H1 (cell line): ENCODE data around the gene SMOC2.

Experiments
- FOSL1 ChIP-seq: IDR thresholded peaks from 2 replicates; pipeline ENCODE4 v1.6.1; 2011; ENCODE audit warnings: mild to moderate bottlenecking, low read depth, low read length, moderate library complexity; ENCODE audit not compliant: insufficient read depth
- KDM1A ChIP-seq: fragments of 200-600, 300-600 bp; sonication (generic); IDR thresholded peaks from 2 replicates; pipeline ENCODE4 v1.7.1; 2016; ENCODE audit warnings: mild to moderate bottlenecking, low read length, borderline replicate concordance
- MAFK ChIP-seq: IDR thresholded peaks from 2 replicates; pipeline ENCODE4 v1.6.1; 2012; ENCODE audit warnings: low read depth, mild to moderate bottlenecking, improper control_type of control experiment, low read length
- RNF2 ChIP-seq: fragments of 200-900, 300-1000 bp; sonication (generic); IDR thresholded peaks from 2 replicates; pipeline ENCODE4 v1.7.1; 2016; ENCODE audit warnings: borderline replicate concordance, low read depth, mild to moderate bottlenecking, antibody characterized with exemption, low read length; ENCODE audit not compliant: poor library complexity, severe bottlenecking; ENCODE audit errors: missing control alignments
- SIN3A ChIP-seq, 2 experiments: IDR thresholded peaks in 1 of 2; conservative IDR thresholded peaks in 1 of 2; 2 replicates each; pipeline ENCODE4 v1.6.1; 2011 to 2012; ENCODE audit warnings: low read length in 2 of 2, improper control_type of control experiment in 1 of 2, low read depth in 1 of 2, mild to moderate bottlenecking in 1 of 2
- TF ChIP-seq, protein P1 (sequence below), 3 experiments: IDR thresholded peaks; 1 replicate in 2 of 3; 2 replicates in 1 of 3; pipeline versions ENCODE4 v1.5.1 to v1.6.1; 2011; ENCODE audit warnings: low read length in 3 of 3, mild to moderate bottlenecking in 3 of 3, inconsistent platforms in 2 of 3, low read depth in 1 of 3, moderate library complexity in 1 of 3; ENCODE audit not compliant: insufficient read depth in 1 of 3; ENCODE audit errors: control extremely low read depth in 1 of 3

DNA sequence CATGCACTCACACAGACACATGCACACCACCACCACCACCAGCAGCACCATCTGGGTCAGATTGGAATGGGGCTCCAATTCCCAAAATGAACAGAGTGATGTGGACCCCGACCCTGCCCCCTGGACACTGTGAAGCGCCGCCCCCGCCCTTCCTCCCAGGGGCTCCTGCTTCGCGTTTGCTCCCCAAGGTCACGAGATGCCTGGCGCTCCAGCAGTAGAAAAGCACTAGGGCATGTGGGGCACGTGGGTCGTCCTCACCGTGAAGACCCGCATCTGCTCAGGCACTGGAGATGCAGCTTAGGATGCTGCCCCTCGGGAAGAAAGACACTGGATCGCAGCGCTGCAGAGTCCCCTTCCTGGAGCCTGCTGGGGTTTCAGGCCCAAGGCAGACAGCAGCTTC, 184.0 kb downstream of the SMOC2 start:
- no peak for TF ChIP-seq RNF2
- no peak for TF ChIP-seq KDM1A
- TF ChIP-seq, protein P1, sequence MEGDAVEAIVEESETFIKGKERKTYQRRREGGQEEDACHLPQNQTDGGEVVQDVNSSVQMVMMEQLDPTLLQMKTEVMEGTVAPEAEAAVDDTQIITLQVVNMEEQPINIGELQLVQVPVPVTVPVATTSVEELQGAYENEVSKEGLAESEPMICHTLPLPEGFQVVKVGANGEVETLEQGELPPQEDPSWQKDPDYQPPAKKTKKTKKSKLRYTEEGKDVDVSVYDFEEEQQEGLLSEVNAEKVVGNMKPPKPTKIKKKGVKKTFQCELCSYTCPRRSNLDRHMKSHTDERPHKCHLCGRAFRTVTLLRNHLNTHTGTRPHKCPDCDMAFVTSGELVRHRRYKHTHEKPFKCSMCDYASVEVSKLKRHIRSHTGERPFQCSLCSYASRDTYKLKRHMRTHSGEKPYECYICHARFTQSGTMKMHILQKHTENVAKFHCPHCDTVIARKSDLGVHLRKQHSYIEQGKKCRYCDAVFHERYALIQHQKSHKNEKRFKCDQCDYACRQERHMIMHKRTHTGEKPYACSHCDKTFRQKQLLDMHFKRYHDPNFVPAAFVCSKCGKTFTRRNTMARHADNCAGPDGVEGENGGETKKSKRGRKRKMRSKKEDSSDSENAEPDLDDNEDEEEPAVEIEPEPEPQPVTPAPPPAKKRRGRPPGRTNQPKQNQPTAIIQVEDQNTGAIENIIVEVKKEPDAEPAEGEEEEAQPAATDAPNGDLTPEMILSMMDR (IDR thresholded peaks at IDR 0.05; ENCODE audit: control extremely low read depth in 1 of 3, insufficient read depth in 1 of 3, low read depth in 1 of 3, low read length in 3 of 3), result no peak
- no peak for TF ChIP-seq FOSL1
- no peak for TF ChIP-seq MAFK
- no peak for TF ChIP-seq SIN3A (conservative IDR thresholded peaks at IDR 0.05 in 1 of 2, IDR thresholded peaks at IDR 0.05 in 1 of 2; ENCODE audit: low read depth in 1 of 2, low read length in 2 of 2)
